Ramos (cell line): ENCODE measurements around the gene VEPH1.

Experiments
- in situ Hi-C: fragments of 300-500 bp; cut with MboI; formaldehyde crosslinking; loops from one replicate; pipeline ENCODE4 v1.14.3; 2022; ENCODE audit warnings: low sequenced_read_pairs; ENCODE audit not compliant: unreplicated experiment

VEPH1 gene

GRCh38 chr3:157318639-157319288, 184.5 kb downstream of the VEPH1 start:
- in situ Hi-C loops, result no loop called here

- in situ Hi-C loops, result no loop called here
Observed at GRCh38 chr3:157317895-157318294, 185.3 kb downstream of the VEPH1 start.

GRCh38 chr3:157313186-157313585, 190.0 kb downstream of the VEPH1 start:
- in situ Hi-C loops, result no loop called here

- in situ Hi-C loops, result no loop called here
Observed at GRCh38 chr3:157312376-157312745, 190.9 kb downstream of the VEPH1 start.

- in situ Hi-C loops, result no loop called here
Observed at GRCh38 chr3:157311633-157312375, 191.4 kb downstream of the VEPH1 start.

- in situ Hi-C loops, result no loop called here
Observed at GRCh38 chr3:157310329-157311052, 192.7 kb downstream of the VEPH1 start.

GRCh38 chr3:157306502-157306901, 196.7 kb downstream of the VEPH1 start:
- in situ Hi-C loops, result no loop called here

GRCh38 chr3:157305392-157305791, 197.8 kb downstream of the VEPH1 start:
- in situ Hi-C loops, result no loop called here

- in situ Hi-C loops, result no loop called here
Observed at GRCh38 chr3:157301755-157302154, 201.5 kb downstream of the VEPH1 start.

GRCh38 chr3:157300981-157301663, 202.1 kb downstream of the VEPH1 start:
- in situ Hi-C loops, result no loop called here

GRCh38 chr3:157300094-157300493, 203.1 kb downstream of the VEPH1 start:
- in situ Hi-C loops, result no loop called here

GRCh38 chr3:157297328-157297915, 205.8 kb downstream of the VEPH1 start:
- in situ Hi-C loops, result no loop called here

- in situ Hi-C loops, result no loop called here
Observed at GRCh38 chr3:157294953-157295352, 208.3 kb downstream of the VEPH1 start.

- in situ Hi-C loops, result no loop called here
Observed at GRCh38 chr3:157294491-157294890, 208.7 kb downstream of the VEPH1 start.

GRCh38 chr3:157290766-157291165, 212.4 kb downstream of the VEPH1 start:
- in situ Hi-C loops, result no loop called here

GRCh38 chr3:157285966-157286365, 217.2 kb downstream of the VEPH1 start:
- in situ Hi-C loops, result no loop called here

- in situ Hi-C loops, result no loop called here
Observed at GRCh38 chr3:157285141-157285540, 218.1 kb downstream of the VEPH1 start.

- in situ Hi-C loops, result no loop called here
Observed at GRCh38 chr3:157284688-157285087, 218.5 kb downstream of the VEPH1 start.

GRCh38 chr3:157282261-157283191, 220.7 kb downstream of the VEPH1 start:
- in situ Hi-C loops, result no loop called here
